Subcutaneous abdominal adipose tissue (tissue), 5 donors: ENCODE results near the gene GDPD4.

Experiments used
- H3K27ac ChIP-seq: one replicate; pipeline ENCODE4 v1.7.0; 2013; ENCODE audit warnings: low read depth, mild to moderate bottlenecking, inconsistent platforms, low read length, moderate library complexity
- H3K27me3 ChIP-seq, 5 donors: one replicate each; pipeline ENCODE4 v1.7.0; 2013; ENCODE audit warnings: low read length in 5 of 5, inconsistent platforms in 1 of 5; ENCODE audit not compliant: control insufficient read depth in 5 of 5, insufficient read depth in 4 of 5
- H3K36me3 ChIP-seq, 5 donors: one replicate each; pipeline ENCODE4 v1.7.0; 2013; ENCODE audit warnings: low read length in 5 of 5; ENCODE audit not compliant: control insufficient read depth in 5 of 5, insufficient read depth in 5 of 5
- H3K4me1 ChIP-seq, 5 donors: one replicate each; pipeline ENCODE4 v1.7.0; 2013; ENCODE audit warnings: low read length in 5 of 5, mild to moderate bottlenecking in 3 of 5, moderate library complexity in 1 of 5; ENCODE audit not compliant: control insufficient read depth in 5 of 5, insufficient read depth in 5 of 5
- H3K4me3 ChIP-seq, 5 donors: one replicate each; pipeline ENCODE4 v1.7.0; 2013; ENCODE audit warnings: low read length in 5 of 5, low read depth in 1 of 5
- H3K9ac ChIP-seq, 5 donors: one replicate each; pipeline ENCODE4 v1.7.0; 2013; ENCODE audit warnings: low read length in 5 of 5, mild to moderate bottlenecking in 4 of 5, moderate library complexity in 3 of 5
- H3K9me3 ChIP-seq, 5 donors: one replicate each; pipeline ENCODE4 v1.7.0; 2013; ENCODE audit warnings: low read length in 5 of 5; ENCODE audit not compliant: control insufficient read depth in 5 of 5
- donor health status: healthy.
- donor health status: healthy.
- donor health status: healthy.
- donor health status: healthy.
- donor health status: healthy.

GDPD4 gene

GRCh38 chr11:77301510-77301909, at the start of gene GDPD4:
Gene GDPD4 (minus strand): TSS chr11:77301686. CDS start chr11:77285137, 16,549 bp downstream.
- no peaks in the 10 kb centered on the region for H3K4me1 ChIP-seq
- H3K27ac ChIP-seq, result no peak within 1 kb of the TSS
- no peaks in the 10 kb centered on the region for H3K9me3 ChIP-seq
- no peak within 1 kb of the TSS for H3K9ac ChIP-seq
- H3K4me3 ChIP-seq, result no peak within 1 kb of the TSS
- no peaks in the 10 kb centered on the region for H3K36me3 ChIP-seq
- no peaks in the 10 kb centered on the region for H3K27me3 ChIP-seq

GRCh38 chr11:77347948-77348347, 46.5 kb upstream of the GDPD4 start:
- peaks cover 4 to 14% (median 8%) of the 10 kb centered on the region in 5 donors for H3K36me3 ChIP-seq
- no peaks in the 10 kb centered on the region for H3K27me3 ChIP-seq
- H3K9me3 ChIP-seq, result no peaks in the 10 kb centered on the region
- peaks cover 0 to 17% (median 13%) of the 10 kb centered on the region in 5 donors for H3K4me1 ChIP-seq
- no peak overlapping the region for H3K27ac ChIP-seq
- no peak overlapping the region for H3K4me3 ChIP-seq
- H3K9ac ChIP-seq, result no peak overlapping the region

GRCh38 chr11:77346906-77347603, 45.6 kb upstream of the GDPD4 start:
- Histone ChIP-seq H3K36me3 (peaks cover 4 to 17% (median 8%) of the 10 kb centered on the region in 5 donors), H3K4me1 (peaks cover 0 to 10% (median 8%) of the 10 kb centered on the region in 5 donors)

GRCh38 chr11:77345621-77346020, 44.1 kb upstream of the GDPD4 start:
- H3K27me3 ChIP-seq, result no peaks in the 10 kb centered on the region
- no peak overlapping the region for H3K27ac ChIP-seq
- H3K36me3 ChIP-seq, result peaks cover 6 to 18% (median 8%) of the 10 kb centered on the region in 5 donors
- H3K9ac ChIP-seq, result no peak overlapping the region
- H3K4me3 ChIP-seq, result no peak overlapping the region
- no peaks in the 10 kb centered on the region for H3K9me3 ChIP-seq
- H3K4me1 ChIP-seq, result peaks cover 0 to 8% (median 0%) of the 10 kb centered on the region in 5 donors

More at GRCh38 chr11:77346906-77347603, 45.6 kb upstream of the GDPD4 start:
- Histone ChIP-seq H3K9ac (no peak overlapping the region), H3K9me3 (no peaks in the 10 kb centered on the region), H3K4me3 (no peak overlapping the region), H3K27ac (no peak overlapping the region), H3K27me3 (no peaks in the 10 kb centered on the region)

GRCh38 chr11:77340501-77340900, 39.0 kb upstream of the GDPD4 start:
- Histone ChIP-seq H3K9ac (no peak overlapping the region), H3K4me1 (peaks cover 0 to 12% (median 0%) of the 10 kb centered on the region in 5 donors), H3K4me3 (no peak overlapping the region), H3K36me3 (peaks cover 14 to 29% (median 17%) of the 10 kb centered on the region in 5 donors), H3K27ac (no peak overlapping the region), H3K9me3 (no peaks in the 10 kb centered on the region), H3K27me3 (no peaks in the 10 kb centered on the region)

- peaks cover 18 to 41% (median 30%) of the 10 kb centered on the region in 5 donors for H3K36me3 ChIP-seq
- no peak overlapping the region for H3K4me3 ChIP-seq
- no peaks in the 10 kb centered on the region for H3K9me3 ChIP-seq
- no peak overlapping the region for H3K9ac ChIP-seq
- H3K4me1 ChIP-seq, result no peaks in the 10 kb centered on the region
- H3K27ac ChIP-seq, result no peak overlapping the region
- H3K27me3 ChIP-seq, result no peaks in the 10 kb centered on the region
These were observed 30.8 kb upstream of the GDPD4 start for GRCh38 chr11:77332259-77332658.

GRCh38 chr11:77325159-77325558, 23.7 kb upstream of the GDPD4 start:
- no peak overlapping the region for H3K4me3 ChIP-seq
- no peaks in the 10 kb centered on the region for H3K27me3 ChIP-seq
- no peak overlapping the region for H3K27ac ChIP-seq
- H3K4me1 ChIP-seq, result no peaks in the 10 kb centered on the region
- H3K9ac ChIP-seq, result no peak overlapping the region
- peaks cover 9 to 35% (median 12%) of the 10 kb centered on the region in 5 donors for H3K36me3 ChIP-seq
- H3K9me3 ChIP-seq, result no peaks in the 10 kb centered on the region

- H3K4me3 ChIP-seq, result no peak overlapping the region
- H3K27me3 ChIP-seq, result no peaks in the 10 kb centered on the region
- H3K27ac ChIP-seq, result no peak overlapping the region
- no peaks in the 10 kb centered on the region for H3K4me1 ChIP-seq
- H3K9ac ChIP-seq, result no peak overlapping the region
- no peaks in the 10 kb centered on the region for H3K9me3 ChIP-seq
- peaks cover 9 to 35% (median 12%) of the 10 kb centered on the region in 5 donors for H3K36me3 ChIP-seq
These were observed 23.0 kb upstream of the GDPD4 start for GRCh38 chr11:77324508-77324907.

GRCh38 chr11:77322926-77323590, 21.6 kb upstream of the GDPD4 start:
- H3K4me3 ChIP-seq, result no peak overlapping the region
- H3K27ac ChIP-seq, result no peak overlapping the region
- H3K36me3 ChIP-seq, result peaks cover 9 to 35% (median 12%) of the 10 kb centered on the region in 5 donors
- H3K4me1 ChIP-seq, result no peaks in the 10 kb centered on the region
- H3K9ac ChIP-seq, result no peak overlapping the region
- H3K9me3 ChIP-seq, result no peaks in the 10 kb centered on the region
- H3K27me3 ChIP-seq, result no peaks in the 10 kb centered on the region

- no peak overlapping the region for H3K9ac ChIP-seq
- peaks cover 9 to 35% (median 12%) of the 10 kb centered on the region in 5 donors for H3K36me3 ChIP-seq
- no peak overlapping the region for H3K4me3 ChIP-seq
- no peaks in the 10 kb centered on the region for H3K27me3 ChIP-seq
- H3K27ac ChIP-seq, result no peak overlapping the region
- H3K4me1 ChIP-seq, result no peaks in the 10 kb centered on the region
- H3K9me3 ChIP-seq, result no peaks in the 10 kb centered on the region
These were observed 21.0 kb upstream of the GDPD4 start for GRCh38 chr11:77322506-77322905.
